ENCODE results near the gene NTF3. TPM values are rescaled to one million over a fixed set of nuclear protein-coding genes. Genes with fewer than 3 reads are reported as not detected.

The NTF3 gene
- polyA plus RNA-seq, 3 donors: not detected

DNA sequence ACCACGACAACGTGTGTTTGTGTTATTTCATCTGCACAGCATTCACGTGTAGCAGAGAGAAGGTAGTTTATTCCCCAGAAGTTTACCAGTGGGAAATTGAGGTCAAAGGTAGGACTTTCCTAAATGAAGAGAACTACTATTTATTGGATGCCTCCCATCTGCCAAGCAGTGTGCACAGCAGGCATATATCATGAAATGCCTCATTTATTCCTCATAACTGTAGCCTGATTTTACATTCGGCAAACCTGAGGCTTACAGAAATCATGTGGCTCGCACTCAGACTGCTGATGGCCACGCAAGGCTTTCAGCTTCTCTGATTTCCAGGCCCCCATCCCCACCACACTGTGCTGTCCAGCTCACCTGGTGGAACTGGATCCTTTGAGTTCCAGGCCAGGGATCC lies 33.5 kb downstream of the NTF3 start:
- no peak for DNase-seq

GRCh38 chr12:5466521-5466960 lies 34.6 kb downstream of the NTF3 start:
- Histone ChIP-seq H3K9ac (ENCODE audit: insufficient read depth, low read length, poor library complexity, severe bottlenecking) (no peak overlapping the region), H3K36me3 (replicated peaks in 1 of 2; ENCODE audit: control insufficient read depth in 1 of 2, insufficient read depth in 2 of 2, low read length in 2 of 2) (no peaks in the 10 kb centered on the region), H3K4me3 (replicated peaks in 1 of 3; ENCODE audit: low read depth in 2 of 3, low read length in 3 of 3) (no peak overlapping the region), H3K27me3 (ENCODE audit: control insufficient read depth in 2 of 2, insufficient read depth in 2 of 2, low read length in 2 of 2) (no peaks in the 10 kb centered on the region), H3K4me1 (ENCODE audit: control insufficient read depth in 1 of 2, insufficient read depth in 2 of 2, low read length in 2 of 2) (no peaks in the 10 kb centered on the region), H3K9me3 (replicated peaks in 1 of 2; ENCODE audit: control insufficient read depth in 1 of 2, insufficient read depth in 1 of 2, low read length in 2 of 2) (no peaks in the 10 kb centered on the region), H3K4me2 (replicated peaks; ENCODE audit: extremely low read depth, low read length, poor library complexity, severe bottlenecking) (no peak overlapping the region), H2AFZ (ENCODE audit: insufficient read depth, low read depth, low read length, poor library complexity, severe bottlenecking) (no peak overlapping the region), H3K27ac (ENCODE audit: low read depth in 1 of 2, low read length in 2 of 2) (no peak overlapping the region), H4K20me1 (ENCODE audit: insufficient read depth, low read length) (no peaks in the 10 kb centered on the region), H3K79me2 (ENCODE audit: insufficient read depth, low read length) (no peaks in the 10 kb centered on the region)
- Mint-ChIP-seq H3K27ac (no peak overlapping the region), H3K4me3 (no peak overlapping the region), H3K36me3 (no peaks in the 10 kb centered on the region), H3K4me1 (no peaks in the 10 kb centered on the region), H3K27me3 (ENCODE audit: low read depth in 3 of 3) (peaks cover 3 to 7% (median 7%) of the 10 kb centered on the region in 3 donors), H3K9me3 (no peaks in the 10 kb centered on the region)
- intact Hi-C loops (cut with micrococcal nuclease): no loop called here
- no peak for DNase-seq
- TF ChIP-seq, protein P1, sequence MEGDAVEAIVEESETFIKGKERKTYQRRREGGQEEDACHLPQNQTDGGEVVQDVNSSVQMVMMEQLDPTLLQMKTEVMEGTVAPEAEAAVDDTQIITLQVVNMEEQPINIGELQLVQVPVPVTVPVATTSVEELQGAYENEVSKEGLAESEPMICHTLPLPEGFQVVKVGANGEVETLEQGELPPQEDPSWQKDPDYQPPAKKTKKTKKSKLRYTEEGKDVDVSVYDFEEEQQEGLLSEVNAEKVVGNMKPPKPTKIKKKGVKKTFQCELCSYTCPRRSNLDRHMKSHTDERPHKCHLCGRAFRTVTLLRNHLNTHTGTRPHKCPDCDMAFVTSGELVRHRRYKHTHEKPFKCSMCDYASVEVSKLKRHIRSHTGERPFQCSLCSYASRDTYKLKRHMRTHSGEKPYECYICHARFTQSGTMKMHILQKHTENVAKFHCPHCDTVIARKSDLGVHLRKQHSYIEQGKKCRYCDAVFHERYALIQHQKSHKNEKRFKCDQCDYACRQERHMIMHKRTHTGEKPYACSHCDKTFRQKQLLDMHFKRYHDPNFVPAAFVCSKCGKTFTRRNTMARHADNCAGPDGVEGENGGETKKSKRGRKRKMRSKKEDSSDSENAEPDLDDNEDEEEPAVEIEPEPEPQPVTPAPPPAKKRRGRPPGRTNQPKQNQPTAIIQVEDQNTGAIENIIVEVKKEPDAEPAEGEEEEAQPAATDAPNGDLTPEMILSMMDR (IDR thresholded peaks at IDR 0.05): no peak
- no CpG with 5 or more reads among the region's 5 CpGs for WGBS (ENCODE audit: insufficient coverage)

More for the DNA sequence above, 33.5 kb downstream of the NTF3 start:
- H3K4me3 ChIP-seq (replicated peaks in 1 of 3; ENCODE audit: low read depth in 2 of 3, low read length in 3 of 3): no peak overlapping the region
- no peak overlapping the region for H3K27ac Mint-ChIP-seq
- H4K20me1 ChIP-seq (ENCODE audit: insufficient read depth, low read length): no peaks in the 10 kb centered on the region
- peaks cover 3 to 9% (median 7%) of the 10 kb centered on the region in 3 donors for H3K27me3 Mint-ChIP-seq (ENCODE audit: low read depth in 3 of 3)
- H3K9me3 Mint-ChIP-seq: no peaks in the 10 kb centered on the region
- intact Hi-C loops (cut with micrococcal nuclease): no loop called here
- H3K4me3 Mint-ChIP-seq: no peak overlapping the region
- 93% methylated on average over 6 of the region's 6 CpGs for WGBS (ENCODE audit: insufficient coverage)
- no peaks in the 10 kb centered on the region for H3K9me3 ChIP-seq (replicated peaks in 1 of 2; ENCODE audit: control insufficient read depth in 1 of 2, insufficient read depth in 1 of 2, low read length in 2 of 2)
- no peak overlapping the region for H2AFZ ChIP-seq (ENCODE audit: insufficient read depth, low read depth, low read length, poor library complexity, severe bottlenecking)
- H3K4me1 Mint-ChIP-seq: no peaks in the 10 kb centered on the region
- H3K9ac ChIP-seq (ENCODE audit: insufficient read depth, low read length, poor library complexity, severe bottlenecking): no peak overlapping the region
- no peak overlapping the region for H3K4me2 ChIP-seq (replicated peaks; ENCODE audit: extremely low read depth, low read length, poor library complexity, severe bottlenecking)
- TF ChIP-seq, protein P1 (IDR thresholded peaks at IDR 0.05): no peak
- H3K4me1 ChIP-seq (ENCODE audit: control insufficient read depth in 1 of 2, insufficient read depth in 2 of 2, low read length in 2 of 2): no peaks in the 10 kb centered on the region
- no peaks in the 10 kb centered on the region for H3K36me3 ChIP-seq (replicated peaks in 1 of 2; ENCODE audit: control insufficient read depth in 1 of 2, insufficient read depth in 2 of 2, low read length in 2 of 2)
- H3K79me2 ChIP-seq (ENCODE audit: insufficient read depth, low read length): no peaks in the 10 kb centered on the region
- no peak overlapping the region for H3K27ac ChIP-seq (ENCODE audit: low read depth in 1 of 2, low read length in 2 of 2)
- no peaks in the 10 kb centered on the region for H3K36me3 Mint-ChIP-seq
- H3K27me3 ChIP-seq (ENCODE audit: control insufficient read depth in 2 of 2, insufficient read depth in 2 of 2, low read length in 2 of 2): no peaks in the 10 kb centered on the region

Measured in CD14-positive monocyte (primary cell).